Measurements from ENCODE around the gene GPR160.
A peak's percentile ranks its signal among the peaks of the same experiment; 100 is the strongest.

GPR160 gene

GRCh38 chr3:169998668-169999131 is 39.1 kb upstream of the GPR160 start:
- ChIA-PET CTCF (no interaction called here), POLR2A (ENCODE audit: low non-redundant PET) (no interaction called here)
- no peak overlapping the region for H3K27ac ChIP-seq
- DNase-seq (ENCODE audit: low spot score): peak; percentile 17
- TF ChIP-seq CTCF (conservative IDR thresholded peaks at IDR 0.05; ENCODE audit: low read depth): no peak

GRCh38 chr3:169999433-169999832 is 38.4 kb upstream of the GPR160 start:
- no peak overlapping the region for H3K27ac ChIP-seq
- ChIA-PET POLR2A (ENCODE audit: low non-redundant PET) (no interaction called here), CTCF (no interaction called here)
- no peak for TF ChIP-seq CTCF (conservative IDR thresholded peaks at IDR 0.05; ENCODE audit: low read depth)
- DNase-seq (ENCODE audit: low spot score): no peak

GRCh38 chr3:170000051-170000450 is 37.7 kb upstream of the GPR160 start:
- DNase-seq (ENCODE audit: low spot score): no peak
- ChIA-PET POLR2A (ENCODE audit: low non-redundant PET) (no interaction called here), CTCF (no interaction called here)
- no peak for TF ChIP-seq CTCF (conservative IDR thresholded peaks at IDR 0.05; ENCODE audit: low read depth)
- no peak overlapping the region for H3K27ac ChIP-seq

- POLR2A ChIA-PET (ENCODE audit: low non-redundant PET): no interaction called here
- TF ChIP-seq CTCF (conservative IDR thresholded peaks at IDR 0.05; ENCODE audit: low read depth): no peak
- no peak overlapping the region for H3K27ac ChIP-seq
- CTCF ChIA-PET: no interaction called here
- DNase-seq (ENCODE audit: low spot score): no peak
Observed at GRCh38 chr3:170002231-170002630, 35.6 kb upstream of the GPR160 start.

GRCh38 chr3:170002879-170003278 is 34.9 kb upstream of the GPR160 start:
- no peak overlapping the region for H3K27ac ChIP-seq
- no peak for TF ChIP-seq CTCF (conservative IDR thresholded peaks at IDR 0.05; ENCODE audit: low read depth)
- POLR2A ChIA-PET (ENCODE audit: low non-redundant PET): no interaction called here
- DNase-seq (ENCODE audit: low spot score): no peak
- CTCF ChIA-PET: no interaction called here

- TF ChIP-seq CTCF (conservative IDR thresholded peaks at IDR 0.05; ENCODE audit: low read depth): no peak
- ChIA-PET POLR2A (ENCODE audit: low non-redundant PET) (no interaction called here), CTCF (interaction anchor here (0.6 kb wide), 1 partner anchor 1051 kb away, joined by 4 read pairs; no protein-coding TSS in a partner anchor)
- no peak overlapping the region for H3K27ac ChIP-seq
- DNase-seq (ENCODE audit: low spot score): no peak
Observed at GRCh38 chr3:170003881-170004356, 33.9 kb upstream of the GPR160 start.

Data from RWPE1 (cell line).